GM19023 (cell line): ENCODE data around the gene FAM98A.
A peak's percentile ranks its signal among the peaks of the same experiment; 100 is the strongest.

Experiments
- ATAC-seq: cut with Tn5 transposase; IDR thresholded peaks from one replicate; pipeline ENCODE4 v1.9.1; 2021; ENCODE audit warnings: mild to moderate bottlenecking, moderate library complexity; ENCODE audit not compliant: unreplicated experiment

The FAM98A gene

GRCh38 chr2:33598561-33599174, 431 bp downstream of the FAM98A start:
- ATAC-seq = peak; percentile 47

- no peak for ATAC-seq
Observed at GRCh38 chr2:33597026-33597425, 2.1 kb downstream of the FAM98A start.

- no peak for ATAC-seq
Observed at GRCh38 chr2:33595385-33595784, 3.7 kb downstream of the FAM98A start.

GRCh38 chr2:33589444-33589843, 9.7 kb downstream of the FAM98A start:
- ATAC-seq = no peak

- no peak for ATAC-seq
Observed at GRCh38 chr2:33588232-33588631, 10.9 kb downstream of the FAM98A start.

GRCh38 chr2:33586766-33587165, 12.3 kb downstream of the FAM98A start:
- no peak for ATAC-seq

GRCh38 chr2:33583194-33583938, 15.7 kb downstream of the FAM98A start:
- peak; percentile 60 for ATAC-seq

- ATAC-seq = no peak
Observed at GRCh38 chr2:33581872-33582271, 17.2 kb downstream of the FAM98A start.

GRCh38 chr2:33579227-33579626, 19.9 kb downstream of the FAM98A start:
- ATAC-seq = no peak

- no peak for ATAC-seq
Observed at GRCh38 chr2:33577668-33578067, 21.4 kb downstream of the FAM98A start.

- no peak for ATAC-seq
Observed at GRCh38 chr2:33577084-33577483, 22.0 kb downstream of the FAM98A start.

GRCh38 chr2:33573657-33574056, 25.4 kb downstream of the FAM98A start:
- no peak for ATAC-seq

- no peak for ATAC-seq
Observed at GRCh38 chr2:33570681-33571080, 28.4 kb downstream of the FAM98A start.

- no peak for ATAC-seq
Observed at GRCh38 chr2:33561872-33562271, 37.2 kb downstream of the FAM98A start.

GRCh38 chr2:33560017-33560416, 39.1 kb downstream of the FAM98A start:
- no peak for ATAC-seq

- ATAC-seq = no peak
Observed at GRCh38 chr2:33559328-33559727, 39.8 kb downstream of the FAM98A start.

GRCh38 chr2:33555681-33556080, 43.4 kb downstream of the FAM98A start:
- ATAC-seq = no peak

- no peak for ATAC-seq
Observed at GRCh38 chr2:33552758-33553461, 46.2 kb downstream of the FAM98A start.

- ATAC-seq = no peak
Observed at GRCh38 chr2:33550206-33550605, 48.9 kb downstream of the FAM98A start.

GRCh38 chr2:33541243-33541642, 57.9 kb downstream of the FAM98A start:
- no peak for ATAC-seq

- no peak for ATAC-seq
Observed at GRCh38 chr2:33535421-33535820, 63.7 kb downstream of the FAM98A start.
